DOHH2 (cell line): ENCODE data around the gene BCL3.

Source experiments
- H3F3A ChIP-seq: fragments of 200-600 bp; sonication (generic), shearing (Covaris generic); 2 replicates; pipeline ENCODE4 v1.6.0; 2016; ENCODE audit warnings: antibody characterized with exemption, mild to moderate bottlenecking; ENCODE audit not compliant: control insufficient read depth, insufficient read depth
- H3K27ac ChIP-seq: fragments of 200-600 bp; sonication (generic); 2 replicates; pipeline ENCODE4 v1.5.1; 2014; ENCODE audit warnings: low read depth, mild to moderate bottlenecking, low read length, moderate library complexity
- H3K27me3 ChIP-seq: fragments of 200-600 bp; sonication (generic); 2 replicates; pipeline ENCODE4 v1.6.1; 2014; ENCODE audit warnings: mild to moderate bottlenecking, low read length, mixed read lengths; ENCODE audit not compliant: control insufficient read depth
- H3K36me3 ChIP-seq: fragments of 200-600 bp; sonication (generic); 2 replicates; pipeline ENCODE4 v1.6.1; 2014; ENCODE audit warnings: mild to moderate bottlenecking, low read length, moderate library complexity, mixed read lengths; ENCODE audit not compliant: control insufficient read depth
- H3K4me1 ChIP-seq: fragments of 200-600 bp; sonication (generic); 2 replicates; pipeline ENCODE4 v1.6.1; 2014; ENCODE audit warnings: mild to moderate bottlenecking, low read length, mixed read lengths; ENCODE audit not compliant: control insufficient read depth
- H3K4me2 ChIP-seq: fragments of 200-600 bp; sonication (generic); 2 replicates; pipeline ENCODE4 v1.6.0; 2014; ENCODE audit warnings: mild to moderate bottlenecking, low read length, moderate library complexity
- H3K4me3 ChIP-seq: fragments of 200-600 bp; sonication (generic); 2 replicates; pipeline ENCODE4 v1.5.1; 2014; ENCODE audit warnings: mild to moderate bottlenecking, low read length, mixed read lengths
- H3K79me2 ChIP-seq: fragments of 200-600 bp; sonication (generic); 2 replicates; pipeline ENCODE4 v1.6.1; 2014; ENCODE audit warnings: mild to moderate bottlenecking, low read length, mixed read lengths; ENCODE audit not compliant: control insufficient read depth
- H3K9me2 ChIP-seq: fragments of 200-600 bp; sonication (generic); replicated peaks from 2 replicates; pipeline ENCODE4 v1.6.1; 2014; ENCODE audit warnings: mild to moderate bottlenecking, low read length, mixed read lengths; ENCODE audit not compliant: control insufficient read depth
- H3K9me3 ChIP-seq: fragments of 200-600 bp; sonication (generic); 2 replicates; pipeline ENCODE4 v1.6.1; 2014; ENCODE audit warnings: antibody characterized with exemption, low read length, mixed read lengths; ENCODE audit not compliant: control insufficient read depth, insufficient read depth
- H4K20me1 ChIP-seq: fragments of 200-600 bp; sonication (generic); 2 replicates; pipeline ENCODE4 v1.6.0; 2014; ENCODE audit warnings: low read depth, mild to moderate bottlenecking, antibody characterized with exemption, low read length, moderate library complexity; ENCODE audit not compliant: control insufficient read depth, insufficient read depth
- CTCF ChIP-seq: fragments of 200-600 bp; sonication (generic); IDR thresholded peaks from one replicate; pipeline ENCODE4 v1.5.1; 2014; ENCODE audit warnings: antibody characterized with exemption, mild to moderate bottlenecking, low read depth, low read length; ENCODE audit not compliant: poor library complexity, severe bottlenecking
- EZH2phosphoT487 ChIP-seq: fragments of 200-600 bp; sonication (generic); IDR thresholded peaks from 2 replicates; pipeline ENCODE4 v1.6.1; 2017; ENCODE audit warnings: borderline replicate concordance, mild to moderate bottlenecking, antibody characterized with exemption, low read length, moderate library complexity, mixed read lengths

The BCL3 gene

DNA sequence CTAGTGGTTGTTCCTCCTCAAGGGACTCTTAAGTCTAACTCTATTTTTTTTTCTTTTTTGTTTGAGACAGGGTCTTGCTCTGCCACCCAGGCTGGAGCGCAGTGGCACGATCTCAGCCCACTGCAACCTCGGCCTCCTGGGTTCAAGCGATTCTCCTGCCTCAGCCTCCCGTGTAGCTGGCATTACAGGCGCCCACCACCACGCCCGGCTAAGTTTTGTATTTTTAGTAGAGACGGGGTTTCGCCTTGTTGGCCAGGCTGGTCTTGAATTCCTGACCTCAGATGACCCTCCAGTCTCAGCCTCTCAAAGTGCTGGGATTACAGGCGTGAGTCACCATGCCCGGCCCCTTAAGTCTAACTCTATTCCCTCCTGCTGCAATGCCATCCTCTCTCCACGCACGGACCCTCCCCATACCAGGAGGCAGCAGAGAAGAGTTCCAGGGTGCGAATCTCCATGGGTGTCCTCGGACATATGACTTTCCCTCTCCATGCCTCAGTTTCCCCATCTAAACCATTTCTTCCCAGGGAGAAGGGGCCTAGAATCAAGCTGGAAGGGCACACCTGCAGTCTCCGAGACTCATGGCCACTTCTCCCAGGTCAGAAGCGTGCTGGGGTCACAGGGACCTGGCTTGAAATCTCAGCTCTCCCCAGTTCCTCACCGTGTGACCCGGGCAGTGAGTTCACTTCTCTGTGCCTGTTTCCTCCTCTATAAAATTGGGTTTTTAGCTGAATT, 6.0 kb upstream of the BCL3 start:
- H3K9me3 ChIP-seq: no peaks in the 10 kb centered on the region
- H3K27me3 ChIP-seq: peaks cover 32% of the 10 kb centered on the region
- no peak overlapping the region for H3K27ac ChIP-seq
- peaks cover 21% of the 10 kb centered on the region for H3K4me1 ChIP-seq
- no peak overlapping the region for H3K4me3 ChIP-seq
- no peaks in the 10 kb centered on the region for H3K9me2 ChIP-seq
- TF ChIP-seq EZH2phosphoT487 (no peak), CTCF (no peak)
- H3K36me3 ChIP-seq: no peaks in the 10 kb centered on the region
- H3F3A ChIP-seq: no peaks in the 10 kb centered on the region
- no peak overlapping the region for H3K4me2 ChIP-seq
- no peaks in the 10 kb centered on the region for H3K79me2 ChIP-seq
- no peaks in the 10 kb centered on the region for H4K20me1 ChIP-seq

DNA sequence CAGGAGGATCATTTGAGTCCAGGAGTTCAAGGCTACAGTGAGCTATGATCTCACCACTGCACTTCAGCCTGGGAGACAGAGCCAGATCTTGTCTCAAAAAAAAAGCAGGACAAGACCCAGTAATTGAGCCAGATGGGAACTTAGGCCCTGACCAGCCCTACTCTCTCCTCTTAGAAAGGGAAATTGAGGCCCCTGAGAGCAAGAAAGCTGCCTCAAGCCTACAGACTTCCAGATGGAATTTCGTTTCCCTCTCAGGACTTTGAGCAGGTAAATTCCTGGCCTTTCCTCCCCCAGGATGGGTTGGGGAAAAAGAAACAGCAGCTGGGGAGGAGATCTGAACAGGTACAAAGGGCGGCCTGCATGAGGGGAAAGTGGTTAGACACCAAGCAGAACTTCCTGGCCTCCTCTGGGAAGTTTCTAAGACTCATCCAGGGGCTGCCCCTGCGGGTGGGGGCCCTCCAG, 3.6 kb upstream of the BCL3 start:
- H3K4me2 ChIP-seq: no peak overlapping the region
- no peak overlapping the region for H3K27ac ChIP-seq
- H3K9me2 ChIP-seq: no peaks in the 10 kb centered on the region
- no peak overlapping the region for H3K4me3 ChIP-seq
- H3K27me3 ChIP-seq: peaks cover 13% of the 10 kb centered on the region
- peaks cover 10% of the 10 kb centered on the region for H3F3A ChIP-seq
- TF ChIP-seq EZH2phosphoT487 (no peak), CTCF (no peak)
- peaks cover 6% of the 10 kb centered on the region for H3K36me3 ChIP-seq
- H3K79me2 ChIP-seq: peaks cover 11% of the 10 kb centered on the region
- peaks cover 39% of the 10 kb centered on the region for H3K4me1 ChIP-seq
- H4K20me1 ChIP-seq: no peaks in the 10 kb centered on the region
- H3K9me3 ChIP-seq: no peaks in the 10 kb centered on the region

GRCh38 chr19:44745341-44745831, 3.1 kb upstream of the BCL3 start:
- Histone ChIP-seq H3K9me3 (no peaks in the 10 kb centered on the region), H3K36me3 (peaks cover 8% of the 10 kb centered on the region), H4K20me1 (no peaks in the 10 kb centered on the region), H3K27me3 (peaks cover 13% of the 10 kb centered on the region), H3K4me3 (no peak overlapping the region), H3K79me2 (peaks cover 15% of the 10 kb centered on the region), H3F3A (peaks cover 12% of the 10 kb centered on the region), H3K9me2 (no peaks in the 10 kb centered on the region), H3K4me2 (no peak overlapping the region), H3K4me1 (peaks cover 41% of the 10 kb centered on the region), H3K27ac (no peak overlapping the region)
- TF ChIP-seq CTCF: no peak
- no peak for TF ChIP-seq EZH2phosphoT487
